NB4 (cell line): Measurements from ENCODE around the gene CIPC.

Experiments
- CTCF ChIP-seq: IDR thresholded peaks from one replicate; pipeline ENCODE4 v1.5.1; 2012; ENCODE audit warnings: low read depth, low read length
- MYC ChIP-seq: IDR thresholded peaks from 2 replicates; pipeline ENCODE4 v1.6.1; 2011; ENCODE audit warnings: low read depth, low read length
- POLR2A ChIP-seq: IDR thresholded peaks from 2 replicates; pipeline ENCODE4 v1.6.1; 2011; ENCODE audit warnings: mild to moderate bottlenecking; ENCODE audit not compliant: insufficient read length; ENCODE audit errors: extremely low read depth

GRCh38 chr14:77105145-77105939 is 7.3 kb downstream of the CIPC start:
- TF ChIP-seq CTCF (no peak), MYC (no peak), POLR2A (no peak)
